GM12873 (cell line): ENCODE measurements around the gene PYGB.
A peak's percentile ranks its signal among the peaks of the same experiment; 100 is the strongest.

Source experiments
- TF ChIP-seq, protein P1 (sequence below): IDR thresholded peaks from 2 replicates; pipeline ENCODE4 v1.5.1; 2012; ENCODE audit warnings: low read depth, mild to moderate bottlenecking, moderate library complexity, low read length, control low read depth; ENCODE audit not compliant: insufficient read depth; ENCODE audit errors: missing control alignments

PYGB gene

DNA sequence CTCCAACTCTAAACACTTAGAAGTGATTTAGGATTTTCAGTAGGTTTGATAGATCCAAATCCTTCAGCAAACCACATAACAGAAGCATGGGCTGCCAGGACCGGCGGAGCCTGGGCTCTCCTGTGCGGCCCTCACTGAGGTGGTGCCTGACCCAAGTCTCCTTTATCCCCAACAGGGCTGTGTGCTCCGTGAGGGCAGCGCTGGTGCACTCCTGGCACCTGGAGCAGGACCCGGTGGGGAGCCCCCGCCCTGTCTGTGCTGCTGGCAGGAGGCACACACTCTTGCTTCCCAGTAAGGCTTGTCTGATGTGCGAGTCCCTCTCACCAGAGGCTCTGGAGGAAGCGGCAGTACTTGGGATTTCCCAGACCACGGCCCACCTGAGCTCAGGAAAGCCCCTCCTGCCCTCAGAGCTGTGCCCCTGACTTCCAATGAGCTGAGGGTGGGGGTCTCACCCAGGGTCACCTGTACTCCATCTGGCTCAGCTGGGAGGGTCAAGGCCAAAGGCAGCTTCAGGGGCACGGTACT is 56.2 kb downstream of the PYGB start:
- TF ChIP-seq, protein P1, sequence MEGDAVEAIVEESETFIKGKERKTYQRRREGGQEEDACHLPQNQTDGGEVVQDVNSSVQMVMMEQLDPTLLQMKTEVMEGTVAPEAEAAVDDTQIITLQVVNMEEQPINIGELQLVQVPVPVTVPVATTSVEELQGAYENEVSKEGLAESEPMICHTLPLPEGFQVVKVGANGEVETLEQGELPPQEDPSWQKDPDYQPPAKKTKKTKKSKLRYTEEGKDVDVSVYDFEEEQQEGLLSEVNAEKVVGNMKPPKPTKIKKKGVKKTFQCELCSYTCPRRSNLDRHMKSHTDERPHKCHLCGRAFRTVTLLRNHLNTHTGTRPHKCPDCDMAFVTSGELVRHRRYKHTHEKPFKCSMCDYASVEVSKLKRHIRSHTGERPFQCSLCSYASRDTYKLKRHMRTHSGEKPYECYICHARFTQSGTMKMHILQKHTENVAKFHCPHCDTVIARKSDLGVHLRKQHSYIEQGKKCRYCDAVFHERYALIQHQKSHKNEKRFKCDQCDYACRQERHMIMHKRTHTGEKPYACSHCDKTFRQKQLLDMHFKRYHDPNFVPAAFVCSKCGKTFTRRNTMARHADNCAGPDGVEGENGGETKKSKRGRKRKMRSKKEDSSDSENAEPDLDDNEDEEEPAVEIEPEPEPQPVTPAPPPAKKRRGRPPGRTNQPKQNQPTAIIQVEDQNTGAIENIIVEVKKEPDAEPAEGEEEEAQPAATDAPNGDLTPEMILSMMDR, result no peak

DNA sequence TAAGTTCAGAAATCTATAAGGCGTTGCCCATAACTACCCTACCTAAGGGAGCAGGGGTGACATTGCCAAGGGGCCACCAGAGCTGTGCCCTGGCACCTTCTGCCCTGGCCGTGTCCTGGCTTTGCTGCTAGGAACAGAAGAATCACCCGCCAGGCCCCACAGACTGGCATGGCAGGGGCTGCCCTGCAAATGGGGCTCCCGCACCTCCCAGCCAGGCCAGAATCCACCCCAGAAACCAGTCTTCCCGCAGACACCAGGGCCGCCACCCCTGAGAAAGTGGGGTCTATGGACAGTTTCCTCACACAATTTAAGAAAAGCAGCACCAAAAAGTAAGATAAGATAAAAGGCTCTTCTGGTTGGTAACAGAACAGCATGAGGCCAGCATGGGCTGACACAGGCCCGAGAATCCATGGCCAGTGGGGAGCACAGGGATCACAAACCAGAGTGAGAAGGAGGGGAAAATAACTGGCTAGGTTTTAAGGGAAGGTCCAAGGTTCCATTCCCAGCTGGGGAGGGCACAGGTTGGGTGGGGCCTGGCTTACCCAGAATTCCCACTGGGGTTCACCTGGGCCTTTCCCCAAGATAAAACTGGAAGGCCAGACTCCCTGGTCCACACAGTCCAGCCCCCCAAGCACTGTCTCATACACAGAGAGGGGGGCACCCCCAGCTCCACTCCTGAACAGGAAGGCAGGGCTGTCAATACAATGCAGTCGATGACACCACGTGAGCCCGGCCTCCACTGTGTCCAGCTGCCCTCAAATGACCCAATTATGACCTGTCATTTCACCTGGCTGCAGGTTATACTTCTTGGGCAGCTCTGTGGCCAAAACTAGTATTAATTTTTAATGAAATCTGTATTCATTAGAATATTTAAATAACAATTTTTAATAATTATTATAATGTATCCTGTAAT is 59.4 kb downstream of the PYGB start:
- TF ChIP-seq, protein P1, result no peak

DNA sequence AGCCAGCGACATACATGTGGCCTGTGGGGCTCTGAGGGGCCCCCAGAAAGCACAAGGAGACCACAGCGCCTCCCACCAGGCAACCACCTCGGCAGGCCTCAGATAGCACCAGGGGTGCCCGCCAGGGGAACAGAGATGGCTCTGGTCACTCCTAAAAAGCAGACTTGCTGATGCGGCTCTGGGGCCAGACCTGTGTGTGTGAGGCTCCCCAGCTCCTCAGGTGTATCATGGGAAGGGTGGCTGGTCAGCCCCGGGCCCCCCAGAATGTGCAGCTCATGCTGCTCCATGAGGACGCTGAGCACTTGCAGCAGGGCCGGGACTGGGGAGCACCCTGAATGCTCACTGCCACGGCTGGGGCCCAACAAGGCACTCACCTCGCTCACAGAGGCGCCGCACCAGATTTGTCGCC is 60.2 kb downstream of the PYGB start:
- TF ChIP-seq, protein P1, result no peak

DNA sequence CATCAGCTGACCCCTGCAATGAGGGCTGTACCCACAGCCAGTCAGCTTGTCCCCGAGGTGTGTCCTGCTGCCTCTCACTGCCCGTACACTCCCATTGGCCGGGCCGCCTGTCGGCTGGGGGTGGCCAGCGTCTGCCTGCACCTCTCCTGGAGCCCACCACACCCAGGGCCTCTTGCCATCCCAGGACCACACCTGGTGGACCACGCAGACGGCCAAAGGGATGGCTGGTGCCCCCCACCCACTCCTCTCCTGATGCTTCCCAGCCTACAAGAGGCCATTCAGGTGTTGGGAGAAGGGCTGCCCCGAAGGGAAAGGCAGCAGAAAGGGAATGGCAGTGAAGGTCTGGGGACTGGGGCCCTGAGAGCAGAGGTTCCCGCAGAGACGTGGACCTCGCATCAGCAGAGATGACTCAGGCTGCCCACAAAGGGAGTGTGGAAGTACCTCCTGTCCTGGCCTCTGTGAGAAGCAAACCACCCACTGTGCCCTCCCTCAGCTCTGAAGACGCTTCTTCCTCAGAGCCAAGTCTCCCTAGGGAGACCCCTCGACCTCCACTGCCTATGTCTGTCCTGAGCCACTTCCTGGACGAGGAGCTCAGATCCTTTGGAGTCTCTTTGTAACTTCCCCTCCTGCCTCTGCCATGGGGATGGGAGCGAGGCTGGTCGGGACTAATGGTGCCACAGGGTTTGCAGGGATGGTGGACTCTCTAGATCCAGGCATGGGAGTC is 60.9 kb downstream of the PYGB start:
- TF ChIP-seq, protein P1, result no peak

DNA sequence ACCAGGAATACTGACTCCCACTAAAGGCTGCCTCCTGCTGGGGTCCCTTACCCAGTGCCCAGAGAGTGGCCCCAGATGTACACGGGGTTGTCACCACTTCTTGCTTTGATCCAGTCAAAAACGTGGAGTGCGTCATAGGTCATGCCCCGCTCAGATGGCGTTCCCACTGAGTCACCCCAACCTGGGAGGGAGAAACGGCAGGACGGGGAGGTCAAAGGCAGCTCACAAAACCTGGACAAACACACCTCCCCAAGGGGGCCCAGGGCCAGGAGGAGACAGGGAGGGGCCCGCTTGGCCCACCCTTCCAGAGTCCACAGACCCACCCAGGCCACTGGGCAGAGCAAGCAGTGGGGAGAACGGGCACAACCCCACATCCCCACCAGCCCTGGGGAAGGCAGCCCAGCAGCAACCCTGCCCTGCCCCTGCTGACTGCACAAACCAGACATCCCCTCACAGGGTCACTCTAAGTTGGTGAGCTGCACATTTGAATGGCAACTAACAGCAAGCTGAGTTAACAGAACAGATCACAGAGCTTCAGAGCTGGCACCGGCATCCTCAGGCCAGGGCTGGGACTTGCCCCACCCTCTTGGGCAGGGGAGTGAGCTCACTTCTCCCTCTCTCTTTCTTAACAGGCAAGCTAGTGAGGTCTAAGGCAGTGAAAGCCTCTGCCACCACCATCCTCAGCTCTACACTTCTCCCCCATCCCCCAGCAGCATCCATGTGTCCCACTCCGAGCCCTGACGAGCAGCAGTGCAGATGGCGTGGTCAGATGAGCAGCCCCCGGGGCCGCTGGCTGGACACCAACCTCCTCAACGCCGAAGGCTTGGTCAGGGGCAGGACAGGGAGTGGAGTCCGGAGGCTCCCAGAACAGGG is 61.7 kb downstream of the PYGB start:
- TF ChIP-seq, protein P1, result no peak

DNA sequence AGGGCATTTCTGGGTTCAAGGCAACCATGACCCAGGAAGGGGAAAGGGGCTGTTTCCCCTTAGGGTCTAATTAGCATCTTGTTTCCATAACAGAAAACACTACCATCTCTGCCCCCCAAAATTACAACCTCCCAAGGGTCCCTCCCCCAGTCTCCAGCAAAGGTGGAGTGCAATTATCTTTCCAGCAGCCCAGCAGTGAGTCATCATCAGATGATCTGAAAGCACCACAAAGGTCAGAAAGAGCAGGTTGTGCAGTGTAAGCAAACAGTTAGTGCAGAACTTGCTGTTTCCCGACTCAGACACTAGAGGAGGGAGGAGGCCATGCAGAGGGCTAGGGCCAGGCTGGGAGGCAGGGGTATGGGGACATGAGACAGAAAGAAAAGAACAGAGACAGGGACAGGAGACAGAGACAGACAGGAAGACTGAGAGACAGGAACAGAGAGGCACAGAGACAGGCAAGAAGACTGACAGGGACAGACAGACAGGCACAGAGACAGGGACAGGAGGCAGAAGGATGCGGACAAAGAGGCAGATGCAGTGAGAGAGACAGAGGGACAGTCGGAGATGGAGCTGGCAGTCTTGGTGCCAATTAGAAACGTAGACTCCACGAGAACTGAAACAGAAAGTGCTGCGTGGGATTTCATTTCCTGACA is 62.5 kb downstream of the PYGB start:
- TF ChIP-seq, protein P1, result peak; percentile 84
